Right lobe of liver (tissue), 4 donors: ENCODE results near the gene NFASC.

Source experiments
- CTCF ChIP-seq, 4 donors: fragments of 200-600 bp in 3 of 4; fragments of 450-650 bp in 1 of 4; IDR thresholded peaks; one replicate each; pipeline versions ENCODE4 v1.5.1 to v1.8.0; 2016 to 2022; ENCODE audit warnings: antibody characterized with exemption in 4 of 4, mild to moderate bottlenecking in 2 of 4
- POLR2A ChIP-seq: fragments of 450-650 bp; IDR thresholded peaks from one replicate; pipeline ENCODE4 v1.6.1; 2017; ENCODE audit warnings: antibody characterized with exemption, mild to moderate bottlenecking
- donor health status: DM: no; HTN: no; CAD: no.
- donor health status: DM: no; HTN: no; CAD: no.
- donor health status: DM: no; HTN: yes; CAD: no.

DNA sequence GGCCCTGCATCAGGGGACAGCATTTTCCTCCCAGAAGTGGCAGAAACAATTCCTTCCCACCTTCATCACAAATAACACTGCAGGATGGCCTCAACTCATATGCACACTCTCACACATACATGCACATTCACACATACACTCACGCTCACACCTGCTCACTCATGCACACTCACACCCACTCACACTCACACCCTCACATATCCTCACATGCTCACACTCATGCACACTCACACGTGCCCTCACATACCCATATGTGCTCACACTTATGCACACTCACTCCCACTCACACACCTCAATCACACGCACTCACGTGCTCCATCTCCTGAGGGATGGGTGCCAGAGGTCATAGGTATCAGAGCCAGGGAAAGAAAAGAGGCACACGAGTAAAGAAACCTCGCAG is 77.1 kb downstream of the NFASC start:
- TF ChIP-seq CTCF (IDR thresholded peaks at IDR 0.05) = no peak
- TF ChIP-seq POLR2A = no peak
